ENCODE measurements around the gene GFRA1.

Gene GFRA1

GRCh38 chr10:116254422-116255155 lies 18.4 kb downstream of the GFRA1 start:
- ATAC-seq (ENCODE audit: low read depth): no peak
- Histone ChIP-seq H3K9me3 (ENCODE audit: severe bottlenecking) (no peaks in the 10 kb centered on the region), H3K4me3 (ENCODE audit: severe bottlenecking) (no peak overlapping the region), H3K36me3 (ENCODE audit: low read depth) (no peaks in the 10 kb centered on the region), H3K27ac (ENCODE audit: poor library complexity, severe bottlenecking) (no peak overlapping the region), H3K4me1 (ENCODE audit: insufficient read depth, poor library complexity, severe bottlenecking) (no peaks in the 10 kb centered on the region), H3K27me3 (ENCODE audit: insufficient read depth, poor library complexity, severe bottlenecking) (no peaks in the 10 kb centered on the region)
- DNase-seq (ENCODE audit: low spot score): no peak
- TF ChIP-seq CTCF (IDR thresholded peaks at IDR 0.05; ENCODE audit: poor library complexity, severe bottlenecking): no peak

- no peak overlapping the region for H3K27ac ChIP-seq (ENCODE audit: poor library complexity, severe bottlenecking)
- H3K4me1 ChIP-seq (ENCODE audit: insufficient read depth, poor library complexity, severe bottlenecking): no peaks in the 10 kb centered on the region
- no peaks in the 10 kb centered on the region for H3K9me3 ChIP-seq (ENCODE audit: severe bottlenecking)
- ATAC-seq (ENCODE audit: low read depth) (no peak), DNase-seq (ENCODE audit: low spot score) (no peak)
- H3K4me3 ChIP-seq (ENCODE audit: severe bottlenecking): no peak overlapping the region
- H3K27me3 ChIP-seq (ENCODE audit: insufficient read depth, poor library complexity, severe bottlenecking): no peaks in the 10 kb centered on the region
- H3K36me3 ChIP-seq (ENCODE audit: low read depth): no peaks in the 10 kb centered on the region
- no peak for TF ChIP-seq CTCF (IDR thresholded peaks at IDR 0.05; ENCODE audit: poor library complexity, severe bottlenecking)
Observed at GRCh38 chr10:116253716-116254115, 19.3 kb downstream of the GFRA1 start.

- DNase-seq (ENCODE audit: low spot score) (no peak), ATAC-seq (ENCODE audit: low read depth) (no peak)
- Histone ChIP-seq H3K36me3 (ENCODE audit: low read depth) (no peaks in the 10 kb centered on the region), H3K9me3 (ENCODE audit: severe bottlenecking) (no peaks in the 10 kb centered on the region), H3K4me1 (ENCODE audit: insufficient read depth, poor library complexity, severe bottlenecking) (no peaks in the 10 kb centered on the region), H3K4me3 (ENCODE audit: severe bottlenecking) (no peak overlapping the region), H3K27me3 (ENCODE audit: insufficient read depth, poor library complexity, severe bottlenecking) (no peaks in the 10 kb centered on the region), H3K27ac (ENCODE audit: poor library complexity, severe bottlenecking) (no peak overlapping the region)
- TF ChIP-seq CTCF (IDR thresholded peaks at IDR 0.05; ENCODE audit: poor library complexity, severe bottlenecking): no peak
Observed at GRCh38 chr10:116251602-116252395, 21.2 kb downstream of the GFRA1 start.

GRCh38 chr10:116247691-116248090 lies 25.3 kb downstream of the GFRA1 start:
- Histone ChIP-seq H3K27me3 (ENCODE audit: insufficient read depth, poor library complexity, severe bottlenecking) (no peaks in the 10 kb centered on the region), H3K27ac (ENCODE audit: poor library complexity, severe bottlenecking) (no peak overlapping the region), H3K4me3 (ENCODE audit: severe bottlenecking) (no peak overlapping the region), H3K36me3 (ENCODE audit: low read depth) (no peaks in the 10 kb centered on the region), H3K9me3 (ENCODE audit: severe bottlenecking) (no peaks in the 10 kb centered on the region), H3K4me1 (ENCODE audit: insufficient read depth, poor library complexity, severe bottlenecking) (no peaks in the 10 kb centered on the region)
- TF ChIP-seq CTCF (IDR thresholded peaks at IDR 0.05; ENCODE audit: poor library complexity, severe bottlenecking): no peak
- ATAC-seq (ENCODE audit: low read depth) (no peak), DNase-seq (ENCODE audit: low spot score) (no peak)

GRCh38 chr10:116246263-116246662 lies 26.7 kb downstream of the GFRA1 start:
- ATAC-seq (ENCODE audit: low read depth) (no peak), DNase-seq (ENCODE audit: low spot score) (no peak)
- no peak overlapping the region for H3K4me3 ChIP-seq (ENCODE audit: severe bottlenecking)
- H3K36me3 ChIP-seq (ENCODE audit: low read depth): no peaks in the 10 kb centered on the region
- no peaks in the 10 kb centered on the region for H3K4me1 ChIP-seq (ENCODE audit: insufficient read depth, poor library complexity, severe bottlenecking)
- H3K27ac ChIP-seq (ENCODE audit: poor library complexity, severe bottlenecking): no peak overlapping the region
- no peaks in the 10 kb centered on the region for H3K27me3 ChIP-seq (ENCODE audit: insufficient read depth, poor library complexity, severe bottlenecking)
- no peaks in the 10 kb centered on the region for H3K9me3 ChIP-seq (ENCODE audit: severe bottlenecking)
- no peak for TF ChIP-seq CTCF (IDR thresholded peaks at IDR 0.05; ENCODE audit: poor library complexity, severe bottlenecking)
